Mesenchymal stem cell (in vitro differentiated cells and primary cell): ENCODE data around the gene RDH5.

Experiments used
- DNase-seq: peaks from one replicate; pipeline ENCODE4 v3.0.0-alpha.2; 2013
- H2AFZ ChIP-seq: one replicate; pipeline ENCODE4 v1.6.1; 2013; ENCODE audit warnings: low read depth, mild to moderate bottlenecking, control low read depth, inconsistent platforms, low read length, moderate library complexity
- H2AK5ac ChIP-seq: 2 replicates; pipeline ENCODE4 v1.6.1; 2013; ENCODE audit warnings: low read length, moderate library complexity, mild to moderate bottlenecking, inconsistent platforms; ENCODE audit not compliant: severe bottlenecking
- H2BK120ac ChIP-seq: one replicate; pipeline ENCODE4 v1.6.1; 2013; ENCODE audit warnings: low read depth, mild to moderate bottlenecking, inconsistent platforms, low read length, moderate library complexity
- H2BK12ac ChIP-seq, 2 experiments: one replicate each; pipeline ENCODE4 v1.6.1; 2013; ENCODE audit warnings: inconsistent platforms in 2 of 2, low read length in 2 of 2, mild to moderate bottlenecking in 2 of 2, moderate library complexity in 2 of 2, control low read depth in 1 of 2
- H2BK15ac ChIP-seq: one replicate; pipeline ENCODE4 v1.6.1; 2013; ENCODE audit warnings: mild to moderate bottlenecking, low read depth, inconsistent platforms; ENCODE audit not compliant: poor library complexity, severe bottlenecking
- H2BK5ac ChIP-seq: 2 replicates; pipeline ENCODE4 v1.6.1; 2013; ENCODE audit warnings: low read depth, mild to moderate bottlenecking, low read length, control low read depth, inconsistent platforms; ENCODE audit not compliant: poor library complexity, severe bottlenecking
- H3K14ac ChIP-seq, 2 experiments: one replicate each; pipeline ENCODE4 v1.6.1; 2013; ENCODE audit warnings: inconsistent platforms in 2 of 2, low read length in 2 of 2, control low read depth in 1 of 2, mild to moderate bottlenecking in 1 of 2, moderate library complexity in 1 of 2
- H3K18ac ChIP-seq, 2 experiments: one replicate each; pipeline ENCODE4 v1.6.1; 2013; ENCODE audit warnings: inconsistent platforms in 2 of 2, low read length in 2 of 2, control low read depth in 1 of 2, low read depth in 1 of 2, mild to moderate bottlenecking in 1 of 2
- H3K23ac ChIP-seq, 2 experiments: one replicate each; pipeline ENCODE4 v1.6.1; 2013; ENCODE audit warnings: inconsistent platforms in 2 of 2, low read length in 2 of 2, mild to moderate bottlenecking in 2 of 2, moderate library complexity in 2 of 2, control low read depth in 1 of 2
- H3K27ac ChIP-seq: 2 replicates; pipeline ENCODE4 v1.5.1; 2013; ENCODE audit warnings: mild to moderate bottlenecking, moderate library complexity, low read length, control low read depth, inconsistent platforms; ENCODE audit not compliant: poor library complexity, severe bottlenecking
- H3K27me3 ChIP-seq, 2 experiments: 2 replicates each; pipeline versions ENCODE4 v1.6.1 to v1.7.0; 2013; ENCODE audit warnings: low read length in 2 of 2, mild to moderate bottlenecking in 2 of 2, moderate library complexity in 2 of 2, control low read depth in 1 of 2, inconsistent platforms in 1 of 2; ENCODE audit not compliant: control insufficient read depth in 1 of 2, insufficient read depth in 1 of 2
- H3K36me3 ChIP-seq, 2 experiments: 2 replicates each; pipeline versions ENCODE4 v1.6.1 to v1.7.0; 2013; ENCODE audit warnings: low read length in 2 of 2, control low read depth in 1 of 2, inconsistent platforms in 1 of 2, low read depth in 1 of 2, mild to moderate bottlenecking in 1 of 2; ENCODE audit not compliant: insufficient read depth in 2 of 2, control insufficient read depth in 1 of 2
- H3K4ac ChIP-seq, 2 experiments: one replicate each; pipeline ENCODE4 v1.6.1; 2013; ENCODE audit warnings: inconsistent platforms in 2 of 2, low read length in 2 of 2, mild to moderate bottlenecking in 2 of 2, moderate library complexity in 2 of 2, control low read depth in 1 of 2, low read depth in 1 of 2
- H3K4me1 ChIP-seq: 2 replicates; pipeline ENCODE4 v1.6.1; 2013; ENCODE audit warnings: low read depth, low read length, control low read depth; ENCODE audit not compliant: control insufficient read depth, insufficient read depth
- H3K4me2 ChIP-seq: 2 replicates; pipeline ENCODE4 v1.6.1; 2013; ENCODE audit warnings: low read length, mild to moderate bottlenecking, inconsistent platforms; ENCODE audit not compliant: poor library complexity, severe bottlenecking
- H3K4me3 ChIP-seq, 2 experiments: 2 replicates each; pipeline versions ENCODE4 v1.5.1 to v1.7.0; 2013; ENCODE audit warnings: low read length in 2 of 2, mild to moderate bottlenecking in 2 of 2, control low read depth in 1 of 2, low read depth in 1 of 2; ENCODE audit not compliant: insufficient read depth in 1 of 2
- H3K79me1 ChIP-seq: replicated peaks from 2 replicates; pipeline ENCODE4 v1.6.1; 2013; ENCODE audit warnings: mild to moderate bottlenecking, control low read depth, low read length, inconsistent platforms; ENCODE audit not compliant: poor library complexity, severe bottlenecking
- H3K9ac ChIP-seq: 2 replicates; pipeline ENCODE4 v1.7.0; 2013; ENCODE audit warnings: mild to moderate bottlenecking, low read length, moderate library complexity
- H3K9me3 ChIP-seq: 2 replicates; pipeline ENCODE4 v1.7.0; 2013; ENCODE audit warnings: mild to moderate bottlenecking, low read length; ENCODE audit not compliant: control insufficient read depth
- H4K8ac ChIP-seq: one replicate; pipeline ENCODE4 v1.6.1; 2013; ENCODE audit warnings: inconsistent platforms, mild to moderate bottlenecking, low read length, moderate library complexity
- H4K91ac ChIP-seq: one replicate; pipeline ENCODE4 v1.6.1; 2013; ENCODE audit warnings: mild to moderate bottlenecking, low read length, inconsistent platforms
- WGBS: methylation state at CpG from one replicate; pipeline ENCODE4 v1.1.7; 2013; ENCODE audit warnings: mixed read lengths; 5-methylcytosine and 5-hydroxymethylcytosine counted together

Gene RDH5

GRCh38 chr12:55703288-55703687, 16.9 kb upstream of the RDH5 start:
- Histone ChIP-seq H2BK12ac (no peak overlapping the region), H3K4me1 (peaks cover 18% of the 10 kb centered on the region), H3K27ac (no peak overlapping the region), H2BK15ac (no peak overlapping the region), H4K91ac (no peak overlapping the region), H3K18ac (no peak overlapping the region), H3K14ac (no peak overlapping the region), H3K79me1 (no peaks in the 10 kb centered on the region), H3K9ac (no peak overlapping the region), H2BK120ac (no peak overlapping the region), H3K23ac (no peak overlapping the region), H2BK5ac (no peak overlapping the region), H3K36me3 (peaks cover 0 to 28% of the 10 kb centered on the region in 2 experiments), H4K8ac (no peak overlapping the region), H3K4ac (no peak overlapping the region), H3K4me3 (no peak overlapping the region), H3K9me3 (no peaks in the 10 kb centered on the region), H2AK5ac (no peak overlapping the region), H3K27me3 (peaks cover 0 to 42% of the 10 kb centered on the region in 2 experiments), H2AFZ (no peak overlapping the region), H3K4me2 (no peak overlapping the region)
- no peak for DNase-seq
- WGBS, result 87% methylated on average over 2 of the region's 2 CpGs

GRCh38 chr12:55703901-55704761, 16.1 kb upstream of the RDH5 start:
- Histone ChIP-seq H2AFZ (no peak overlapping the region), H2AK5ac (no peak overlapping the region), H3K9me3 (no peaks in the 10 kb centered on the region), H3K79me1 (no peaks in the 10 kb centered on the region), H3K36me3 (peaks cover 0 to 24% of the 10 kb centered on the region in 2 experiments), H4K8ac (no peak overlapping the region), H2BK15ac (no peak overlapping the region), H3K23ac (no peak overlapping the region), H3K27ac (no peak overlapping the region), H3K4me2 (no peak overlapping the region), H3K9ac (peak overlapping the region; percentile 84), H3K4me1 (peaks cover 18% of the 10 kb centered on the region), H4K91ac (no peak overlapping the region), H2BK12ac (no peak overlapping the region), H2BK5ac (no peak overlapping the region), H3K27me3 (peaks cover 0 to 46% of the 10 kb centered on the region in 2 experiments), H3K4ac (no peak overlapping the region), H2BK120ac (no peak overlapping the region), H3K14ac (no peak overlapping the region), H3K18ac (no peak overlapping the region), H3K4me3 (peak overlapping the region in 1 of 2 experiments; percentile 83)
- DNase-seq, result no peak
- WGBS, result 86% methylated on average over 5 of the region's 6 CpGs

DNA sequence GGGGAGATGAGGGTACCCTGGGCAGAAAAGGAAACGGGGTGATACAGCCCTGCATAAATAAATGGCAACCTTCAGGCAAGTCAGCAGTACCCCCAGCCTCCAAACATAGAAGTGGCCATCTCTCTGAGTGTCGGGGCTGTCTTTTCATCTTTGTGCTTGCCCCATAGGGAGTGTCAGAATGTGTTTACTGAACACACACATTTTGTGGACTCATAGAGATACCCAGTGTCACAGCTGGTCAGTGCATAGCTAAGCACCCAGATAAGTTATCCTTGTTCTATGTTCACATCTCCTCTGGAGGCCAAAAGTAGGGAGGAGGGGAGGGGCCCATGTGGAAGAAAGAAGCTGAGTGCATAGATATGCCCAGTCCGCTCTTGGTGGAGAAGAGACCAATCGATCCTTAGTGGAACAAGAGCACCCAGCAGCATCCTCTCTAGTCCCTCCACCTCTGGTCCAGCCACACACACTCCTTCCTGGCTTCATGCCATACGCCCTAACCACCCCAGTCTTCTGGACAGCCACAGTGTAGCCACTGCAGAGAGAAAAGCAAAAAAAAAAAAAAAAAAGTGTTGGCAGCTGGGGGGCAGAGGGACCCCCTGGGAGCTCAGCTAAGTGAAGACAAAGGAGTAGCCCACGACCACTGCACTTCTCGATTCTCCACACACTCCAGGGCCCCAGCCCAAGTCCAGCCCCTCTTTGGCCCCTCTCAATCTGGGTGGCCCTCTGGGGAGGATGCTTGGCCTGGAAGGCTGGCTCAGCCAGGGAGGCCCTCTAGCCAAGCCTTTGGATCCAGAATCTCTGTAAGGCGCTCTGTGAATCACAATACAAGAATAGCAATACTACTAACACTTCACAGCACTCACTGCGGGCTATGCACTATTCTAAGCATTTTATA, 15.1 kb upstream of the RDH5 start:
- Histone ChIP-seq H3K27me3 (peaks cover 0 to 46% of the 10 kb centered on the region in 2 experiments), H3K14ac (no peak overlapping the region), H2BK12ac (no peak overlapping the region), H3K4ac (no peak overlapping the region), H3K9ac (peak overlapping the region; percentile 84), H3K4me3 (peak overlapping the region in 1 of 2 experiments; percentile 83), H3K18ac (no peak overlapping the region), H3K4me1 (peaks cover 18% of the 10 kb centered on the region), H2BK120ac (no peak overlapping the region), H3K36me3 (peaks cover 0 to 15% of the 10 kb centered on the region in 2 experiments), H2BK5ac (no peak overlapping the region), H3K9me3 (no peaks in the 10 kb centered on the region), H4K91ac (no peak overlapping the region), H3K23ac (no peak overlapping the region), H3K4me2 (no peak overlapping the region), H2AK5ac (no peak overlapping the region), H2BK15ac (no peak overlapping the region), H4K8ac (no peak overlapping the region), H3K27ac (no peak overlapping the region), H3K79me1 (no peaks in the 10 kb centered on the region), H2AFZ (no peak overlapping the region)
- whole genome bisulfite sequencing, result 77% methylated on average over 6 of the region's 9 CpGs
- no peak for DNase-seq
